Measurements from ENCODE around the gene IP6K3.

Gene IP6K3

GRCh38 chr6:33709605-33710295 is 37.0 kb downstream of the IP6K3 start:
- Histone ChIP-seq H3K4me2 (ENCODE audit: low read length) (no peak overlapping the region), H3K27ac (ENCODE audit: low read length) (no peak overlapping the region), H2AFZ (ENCODE audit: low read depth, low read length) (no peak overlapping the region), H3K9ac (ENCODE audit: low read length) (no peak overlapping the region), H3K4me1 (ENCODE audit: low read length) (peaks cover 13% of the 10 kb centered on the region), H3K79me2 (ENCODE audit: low read length) (peaks cover 27% of the 10 kb centered on the region), H3K27me3 (ENCODE audit: low read depth, low read length) (no peaks in the 10 kb centered on the region), H3K4me3 (ENCODE audit: low read length) (no peak overlapping the region), H4K20me1 (ENCODE audit: insufficient read depth, low read length) (no peaks in the 10 kb centered on the region), H3K36me3 (replicated peaks; ENCODE audit: low read depth, low read length) (peaks cover 5% of the 10 kb centered on the region), H3K9me3 (ENCODE audit: insufficient read depth, low read length) (no peaks in the 10 kb centered on the region)
- TF ChIP-seq EZH2phosphoT487 (IDR thresholded peaks at IDR 0.05; ENCODE audit: low read depth) (no peak), CTCF (IDR thresholded peaks at IDR 0.05; ENCODE audit: low read depth, low read length) (no peak)

- Histone ChIP-seq H3K9me3 (ENCODE audit: insufficient read depth, low read length) (no peaks in the 10 kb centered on the region), H3K36me3 (replicated peaks; ENCODE audit: low read depth, low read length) (peaks cover 5% of the 10 kb centered on the region), H3K4me1 (ENCODE audit: low read length) (peaks cover 13% of the 10 kb centered on the region), H3K27me3 (ENCODE audit: low read depth, low read length) (no peaks in the 10 kb centered on the region), H3K27ac (ENCODE audit: low read length) (no peak overlapping the region), H2AFZ (ENCODE audit: low read depth, low read length) (no peak overlapping the region), H3K4me2 (ENCODE audit: low read length) (no peak overlapping the region), H3K4me3 (ENCODE audit: low read length) (no peak overlapping the region), H3K79me2 (ENCODE audit: low read length) (peaks cover 27% of the 10 kb centered on the region), H4K20me1 (ENCODE audit: insufficient read depth, low read length) (no peaks in the 10 kb centered on the region), H3K9ac (ENCODE audit: low read length) (no peak overlapping the region)
- no peak for TF ChIP-seq EZH2phosphoT487 (IDR thresholded peaks at IDR 0.05; ENCODE audit: low read depth)
Measured at GRCh38 chr6:33708516-33709204, 38.0 kb downstream of the IP6K3 start.

- no peaks in the 10 kb centered on the region for H3K9me3 ChIP-seq (ENCODE audit: insufficient read depth, low read length)
- H3K36me3 ChIP-seq (replicated peaks; ENCODE audit: low read depth, low read length): peaks cover 5% of the 10 kb centered on the region
- no peak overlapping the region for H3K9ac ChIP-seq (ENCODE audit: low read length)
- TF ChIP-seq EZH2phosphoT487 (IDR thresholded peaks at IDR 0.05; ENCODE audit: low read depth) (no peak), CTCF (IDR thresholded peaks at IDR 0.05; ENCODE audit: low read depth, low read length) (no peak)
- no peak overlapping the region for H3K27ac ChIP-seq (ENCODE audit: low read length)
- H4K20me1 ChIP-seq (ENCODE audit: insufficient read depth, low read length): no peaks in the 10 kb centered on the region
- H3K4me2 ChIP-seq (ENCODE audit: low read length): no peak overlapping the region
- peaks cover 27% of the 10 kb centered on the region for H3K79me2 ChIP-seq (ENCODE audit: low read length)
- H3K4me1 ChIP-seq (ENCODE audit: low read length): peaks cover 13% of the 10 kb centered on the region
- H3K4me3 ChIP-seq (ENCODE audit: low read length): no peak overlapping the region
- no peak overlapping the region for H2AFZ ChIP-seq (ENCODE audit: low read depth, low read length)
- H3K27me3 ChIP-seq (ENCODE audit: low read depth, low read length): no peaks in the 10 kb centered on the region
Measured at GRCh38 chr6:33707771-33708170, 38.9 kb downstream of the IP6K3 start.

GRCh38 chr6:33705955-33706725 is 40.6 kb downstream of the IP6K3 start:
- Histone ChIP-seq H3K79me2 (ENCODE audit: low read length) (peaks cover 26% of the 10 kb centered on the region), H3K36me3 (replicated peaks; ENCODE audit: low read depth, low read length) (peaks cover 5% of the 10 kb centered on the region), H4K20me1 (ENCODE audit: insufficient read depth, low read length) (no peaks in the 10 kb centered on the region), H3K9ac (ENCODE audit: low read length) (no peak overlapping the region), H3K4me3 (ENCODE audit: low read length) (no peak overlapping the region), H3K4me1 (ENCODE audit: low read length) (peaks cover 13% of the 10 kb centered on the region), H3K4me2 (ENCODE audit: low read length) (no peak overlapping the region), H2AFZ (ENCODE audit: low read depth, low read length) (no peak overlapping the region), H3K27me3 (ENCODE audit: low read depth, low read length) (no peaks in the 10 kb centered on the region), H3K9me3 (ENCODE audit: insufficient read depth, low read length) (no peaks in the 10 kb centered on the region), H3K27ac (ENCODE audit: low read length) (no peak overlapping the region)
- TF ChIP-seq EZH2phosphoT487 (IDR thresholded peaks at IDR 0.05; ENCODE audit: low read depth) (no peak), CTCF (IDR thresholded peaks at IDR 0.05; ENCODE audit: low read depth, low read length) (no peak)

Data from OCI-LY3 (cell line).